Measurements from ENCODE around the gene MAK. TPM values are rescaled to one million over a fixed set of nuclear protein-coding genes. Genes with fewer than 3 reads are reported as not detected.

MAK gene
- total RNA-seq, 1 experiment from 2014 or later: 0.20 TPM

DNA sequence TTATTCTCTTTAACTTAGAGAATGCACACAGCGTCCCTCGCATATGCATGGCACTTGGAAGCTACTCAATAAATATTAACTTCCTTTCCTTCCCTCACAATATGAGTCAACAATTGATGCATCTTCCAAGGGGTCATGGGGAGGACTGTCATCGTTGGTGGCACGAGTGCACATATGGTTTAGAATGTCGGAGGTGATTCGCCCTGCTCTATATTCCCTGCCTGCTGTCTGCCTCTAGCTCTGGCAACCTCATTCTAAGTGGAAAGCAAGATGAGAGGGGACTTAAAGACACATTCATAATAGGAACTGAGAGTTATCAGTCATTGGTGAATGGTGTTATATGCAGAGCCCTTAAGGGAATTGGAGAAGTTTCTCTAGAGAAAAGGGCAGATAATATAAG is 44.6 kb downstream of the MAK start:
- Histone ChIP-seq H2BK5ac (ENCODE audit: insufficient read length, low read length) (no peak overlapping the region), H3K4ac (ENCODE audit: low read depth, low read length) (no peak overlapping the region), H3K23ac (ENCODE audit: insufficient read length, low read depth, low read length) (no peak overlapping the region), H3K9me3 (ENCODE audit: control insufficient read depth, low read depth, low read length) (no peaks in the 10 kb centered on the region), H2AK5ac (ENCODE audit: insufficient read length, low read length) (no peak overlapping the region), H2BK12ac (ENCODE audit: insufficient read length, low read depth, low read length) (no peak overlapping the region), H3K79me2 (ENCODE audit: insufficient read depth, low read length) (no peaks in the 10 kb centered on the region), H3K18ac (ENCODE audit: insufficient read length, low read depth, low read length) (no peak overlapping the region), H3K14ac (ENCODE audit: insufficient read depth, low read length) (no peak overlapping the region), H2BK15ac (ENCODE audit: low read depth, low read length) (no peak overlapping the region), H3K4me1 (ENCODE audit: insufficient read depth, low read length) (no peaks in the 10 kb centered on the region), H3K56ac (ENCODE audit: insufficient read length, low read depth, low read length) (no peak overlapping the region), H3K27me3 (ENCODE audit: insufficient read depth, low read length) (no peaks in the 10 kb centered on the region), H3K27ac (ENCODE audit: insufficient read length, low read depth, low read length) (no peak overlapping the region), H4K8ac (replicated peaks; ENCODE audit: insufficient read length, low read depth, low read length) (no peak overlapping the region), H3K79me1 (ENCODE audit: insufficient read depth, low read depth, low read length, poor library complexity, severe bottlenecking) (no peaks in the 10 kb centered on the region), H4K5ac (ENCODE audit: insufficient read length, low read depth, low read length) (no peak overlapping the region), H2AFZ (ENCODE audit: low read length) (no peak overlapping the region), H3K9ac (ENCODE audit: extremely low read depth, insufficient read length, low read length) (no peak overlapping the region), H4K91ac (ENCODE audit: insufficient read length, low read depth, low read length) (no peak overlapping the region), H2BK120ac (ENCODE audit: low read depth, low read length, poor library complexity, severe bottlenecking) (no peak overlapping the region), H3K23me2 (ENCODE audit: insufficient read length, low read depth, low read length, poor library complexity, severe bottlenecking) (no peaks in the 10 kb centered on the region), H2BK20ac (ENCODE audit: low read depth, low read length, poor library complexity, severe bottlenecking) (no peak overlapping the region), H4K20me1 (ENCODE audit: control insufficient read depth, insufficient read depth, insufficient read length) (no peaks in the 10 kb centered on the region), H3T11ph (ENCODE audit: low read length) (no peak overlapping the region), H3K4me2 (ENCODE audit: insufficient read depth, insufficient read length, low read length) (no peak overlapping the region)
- Mint-ChIP-seq H3K9me3 (no peaks in the 10 kb centered on the region), H3K27me3 (ENCODE audit: low read depth) (no peaks in the 10 kb centered on the region; the same call in 1 of the 2 replicates), H3K27ac (peak overlapping the region in 1 of 3 experiments; percentile 81; a peak in 2 of 7 replicates), H3K4me3 (no peak overlapping the region), H3K36me3 (ENCODE audit: insufficient read depth in 1 of 3, low read depth in 3 of 3) (no peaks in the 10 kb centered on the region; a peak in 3 of 7 replicates), H3K4me1 (no peaks in the 10 kb centered on the region)
- TF ChIP-seq, protein P1, sequence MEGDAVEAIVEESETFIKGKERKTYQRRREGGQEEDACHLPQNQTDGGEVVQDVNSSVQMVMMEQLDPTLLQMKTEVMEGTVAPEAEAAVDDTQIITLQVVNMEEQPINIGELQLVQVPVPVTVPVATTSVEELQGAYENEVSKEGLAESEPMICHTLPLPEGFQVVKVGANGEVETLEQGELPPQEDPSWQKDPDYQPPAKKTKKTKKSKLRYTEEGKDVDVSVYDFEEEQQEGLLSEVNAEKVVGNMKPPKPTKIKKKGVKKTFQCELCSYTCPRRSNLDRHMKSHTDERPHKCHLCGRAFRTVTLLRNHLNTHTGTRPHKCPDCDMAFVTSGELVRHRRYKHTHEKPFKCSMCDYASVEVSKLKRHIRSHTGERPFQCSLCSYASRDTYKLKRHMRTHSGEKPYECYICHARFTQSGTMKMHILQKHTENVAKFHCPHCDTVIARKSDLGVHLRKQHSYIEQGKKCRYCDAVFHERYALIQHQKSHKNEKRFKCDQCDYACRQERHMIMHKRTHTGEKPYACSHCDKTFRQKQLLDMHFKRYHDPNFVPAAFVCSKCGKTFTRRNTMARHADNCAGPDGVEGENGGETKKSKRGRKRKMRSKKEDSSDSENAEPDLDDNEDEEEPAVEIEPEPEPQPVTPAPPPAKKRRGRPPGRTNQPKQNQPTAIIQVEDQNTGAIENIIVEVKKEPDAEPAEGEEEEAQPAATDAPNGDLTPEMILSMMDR (conservative IDR thresholded peaks at IDR 0.05): no peak
- no peak for DNase-seq
- WGBS (ENCODE audit: extremely low coverage, insufficient read length, low lambda C conversion rate): no CpG with 5 or more reads among the region's 6 CpGs
